Measurements from ENCODE around the gene SUSD6.
A peak's percentile ranks its signal among the peaks of the same experiment; 100 is the strongest.

The SUSD6 gene

DNA sequence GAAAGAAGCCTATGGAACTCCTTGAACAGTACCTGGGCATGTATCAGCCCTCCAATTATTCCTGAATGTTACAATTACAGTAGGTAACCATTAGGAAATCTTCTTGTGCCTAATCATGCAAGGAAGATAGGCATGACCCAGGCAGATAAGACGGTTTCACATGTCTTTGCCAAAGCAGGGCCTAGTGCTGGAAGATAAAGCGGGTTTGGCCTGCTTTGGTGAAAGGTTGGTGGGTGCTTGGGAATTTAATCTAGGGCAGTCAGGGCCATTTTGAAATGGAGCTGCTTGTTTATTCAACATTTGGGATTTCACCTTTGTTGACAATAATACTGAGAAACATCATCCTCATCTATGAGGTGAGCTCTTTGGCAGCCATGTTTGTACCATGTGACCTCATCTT, 143.1 kb downstream of the SUSD6 start:
- no peak for DNase-seq (ENCODE audit: low read depth in 1 of 2, low spot score in 1 of 2)

DNA sequence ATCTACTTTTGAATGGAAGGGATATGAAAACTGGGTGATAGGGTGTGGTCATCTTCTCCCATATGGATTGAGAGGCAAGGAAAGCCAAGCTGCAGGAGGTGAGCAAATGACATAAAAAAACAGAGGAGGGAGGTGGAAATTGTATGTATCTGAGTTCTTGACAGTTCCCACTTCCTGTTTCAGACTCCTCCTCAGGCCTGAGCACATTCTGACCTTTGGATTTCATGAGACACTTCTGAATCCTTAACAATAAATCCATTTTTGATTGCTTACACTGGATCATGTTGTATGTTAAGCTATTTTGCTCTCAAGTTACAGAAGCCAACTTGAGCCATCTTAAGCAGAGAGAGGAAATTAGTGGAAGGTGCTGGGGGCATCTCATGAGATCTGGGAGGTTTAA, 143.9 kb downstream of the SUSD6 start:
- DNase-seq (ENCODE audit: low read depth in 1 of 2, low spot score in 1 of 2) = no peak

GRCh38 chr14:69755784-69756183, 144.4 kb downstream of the SUSD6 start:
- no peak for DNase-seq (ENCODE audit: low read depth in 1 of 2, low spot score in 1 of 2)

DNA sequence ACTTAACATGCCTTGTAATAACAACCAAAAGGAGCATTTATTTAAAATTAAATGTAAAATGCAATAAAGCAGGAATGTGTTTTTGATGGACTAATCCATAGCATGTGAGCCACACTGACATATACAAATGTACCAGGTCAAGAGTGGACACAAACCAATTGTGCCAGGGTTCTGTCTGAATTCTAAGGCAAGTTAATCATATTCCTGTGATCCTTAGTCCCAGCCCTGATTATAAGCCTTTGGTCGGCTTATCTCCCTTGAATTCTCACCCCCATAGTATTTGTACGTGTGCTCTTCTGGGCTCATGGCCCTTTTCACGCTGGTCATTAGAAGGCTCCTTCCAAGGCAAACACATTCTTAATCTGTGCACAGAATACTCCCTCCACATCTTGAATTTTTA, 144.9 kb downstream of the SUSD6 start:
- no peak for DNase-seq (ENCODE audit: low read depth in 1 of 2, low spot score in 1 of 2)

DNA sequence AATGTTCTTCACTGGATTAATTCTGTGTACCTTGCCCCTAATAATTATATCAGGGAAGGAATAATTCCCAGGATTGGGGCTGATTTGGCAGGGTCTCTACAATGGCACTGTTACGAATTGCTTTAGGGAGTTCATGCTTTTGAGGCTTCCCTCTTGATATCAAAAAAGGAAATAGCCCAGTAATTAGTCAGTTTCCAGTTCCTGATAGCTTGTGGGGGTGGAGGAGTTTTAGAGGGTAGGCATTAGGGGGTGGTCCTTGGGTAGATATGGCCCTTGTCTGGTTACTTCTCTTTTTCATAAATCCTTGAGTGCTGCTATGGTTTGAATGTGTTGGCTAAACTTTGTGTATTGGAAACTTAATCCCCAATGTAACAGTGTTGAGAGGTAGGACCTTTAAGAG, 149.4 kb downstream of the SUSD6 start:
- DNase-seq (ENCODE audit: low read depth in 1 of 2, low spot score in 1 of 2) = no peak

GRCh38 chr14:69763761-69764510, 152.5 kb downstream of the SUSD6 start:
- DNase-seq (ENCODE audit: low read depth in 1 of 2, low spot score in 1 of 2) = peak in 1 of 2 donors; percentile 42

Data from activated CD4-positive, alpha-beta T cell treated with anti-CD3 and anti-CD28 coated beads, Interleukin-2, amount 50 U/mL, for 24 hours (primary cell).